ACHN (cell line): ENCODE data around the gene RAI14.
A peak's percentile ranks its signal among the peaks of the same experiment; 100 is the strongest.

Experiments used
- DNase-seq: peaks from one replicate; pipeline ENCODE4 v3.0.0-alpha.2; 2015
- in situ Hi-C: cut with HindIII; loops from 2 replicates; pipeline ENCODE4 v1.10.0; 2017; ENCODE audit warnings: low sequenced_read_pairs, low pct_ligation_motif_present, low pct_unique_long_range_greater_than_20kb

RAI14 gene

DNA sequence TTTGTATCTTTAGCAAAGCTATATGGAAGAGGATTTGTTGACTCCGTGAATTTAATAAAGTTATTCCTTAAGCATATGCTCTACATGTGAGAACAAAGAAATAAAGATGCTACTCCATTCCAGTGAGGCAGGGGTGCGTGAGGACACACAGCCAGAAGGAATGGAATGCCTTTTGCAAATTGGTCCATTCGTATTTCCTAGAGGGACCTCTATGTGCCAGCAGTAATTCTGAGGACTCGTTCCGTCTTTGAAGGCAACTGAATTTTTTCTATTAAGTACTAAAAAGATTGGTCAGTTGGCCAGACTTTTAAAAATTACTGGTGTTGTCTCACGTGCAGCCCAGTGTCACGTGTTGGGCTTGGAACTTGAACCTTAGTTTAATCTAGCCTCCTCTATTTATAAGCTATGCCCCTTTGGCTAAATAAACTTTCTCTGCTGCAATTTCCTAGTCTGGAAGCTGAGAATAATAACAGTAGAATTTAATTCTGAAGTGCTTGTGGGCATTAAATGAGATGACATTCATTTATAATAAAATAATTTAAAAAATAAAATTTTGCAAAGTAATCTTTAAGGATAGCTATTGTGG, 13.9 kb downstream of the RAI14 start:
- DNase-seq, result no peak
- in situ Hi-C loops, result no loop called here

DNA sequence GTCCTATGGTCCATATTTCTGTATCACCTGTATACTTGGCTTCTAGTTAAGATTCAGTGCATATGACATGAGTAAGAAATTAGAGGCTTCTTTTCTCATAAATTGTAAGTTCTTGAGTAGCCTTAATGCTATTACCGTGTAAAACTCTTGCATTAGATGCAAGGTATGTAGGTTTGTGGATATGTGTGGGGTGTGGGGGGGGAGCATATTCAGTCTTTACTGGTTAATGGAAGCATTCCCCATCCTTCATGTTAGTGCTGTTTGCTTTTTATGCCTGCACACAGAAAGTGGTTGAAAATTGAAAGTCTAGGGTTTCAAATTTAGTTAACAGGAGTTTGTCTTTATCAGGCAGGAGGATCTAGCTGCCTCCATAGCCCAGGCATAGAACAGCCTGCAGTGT, 16.1 kb downstream of the RAI14 start:
- in situ Hi-C loops, result no loop called here
- no peak for DNase-seq

DNA sequence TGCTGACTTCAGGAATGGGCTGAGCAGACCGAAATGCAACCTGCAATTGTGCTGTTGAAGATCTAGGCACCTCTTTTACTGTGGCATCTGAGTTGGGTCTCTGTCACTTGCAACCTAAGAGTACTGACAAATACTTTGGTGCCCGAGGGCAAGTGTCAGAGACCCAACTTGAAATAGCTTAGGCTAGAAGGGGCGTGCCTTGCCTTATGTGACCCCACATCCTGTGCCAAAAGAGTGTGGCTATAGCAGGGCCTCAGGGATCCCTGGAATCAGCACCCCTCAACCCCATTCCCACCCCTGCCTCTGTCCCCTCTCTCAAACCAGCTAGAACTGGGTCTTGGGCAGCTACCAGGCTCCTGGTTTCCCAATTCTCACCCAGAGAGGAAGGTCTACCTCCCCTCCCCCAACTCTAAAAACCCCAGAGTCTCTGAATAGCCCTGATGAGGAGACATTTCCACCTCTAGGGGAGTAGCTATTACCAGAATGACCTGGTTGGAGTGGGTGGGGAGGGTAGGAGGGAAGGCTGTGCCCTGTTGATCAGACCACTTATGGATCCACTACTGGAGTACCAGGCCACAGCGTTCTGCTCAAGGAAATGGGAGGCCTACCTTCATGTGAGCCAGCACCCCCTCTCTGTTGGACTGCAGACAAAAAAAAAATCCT, 17.5 kb downstream of the RAI14 start:
- in situ Hi-C loops, result no loop called here
- DNase-seq, result no peak

DNA sequence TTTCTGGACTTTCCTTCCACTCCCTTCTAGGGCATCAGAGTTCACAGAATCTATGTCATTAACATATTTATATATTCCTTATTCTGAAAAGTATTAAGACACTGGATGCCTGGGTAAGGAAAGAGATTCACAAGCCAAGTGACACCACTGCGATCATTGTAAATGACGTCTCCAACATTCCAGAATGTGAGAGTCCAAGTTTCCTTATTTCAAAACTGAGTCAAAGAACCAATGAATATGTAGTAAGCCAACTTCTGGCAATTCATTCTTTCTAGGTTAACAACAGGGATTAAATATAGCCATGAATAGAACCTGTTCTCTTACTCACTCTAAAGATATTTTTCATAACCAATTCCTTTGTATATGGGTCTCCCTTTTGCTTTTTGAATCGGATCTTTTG, 18.1 kb downstream of the RAI14 start:
- DNase-seq, result no peak
- in situ Hi-C loops, result no loop called here

DNA sequence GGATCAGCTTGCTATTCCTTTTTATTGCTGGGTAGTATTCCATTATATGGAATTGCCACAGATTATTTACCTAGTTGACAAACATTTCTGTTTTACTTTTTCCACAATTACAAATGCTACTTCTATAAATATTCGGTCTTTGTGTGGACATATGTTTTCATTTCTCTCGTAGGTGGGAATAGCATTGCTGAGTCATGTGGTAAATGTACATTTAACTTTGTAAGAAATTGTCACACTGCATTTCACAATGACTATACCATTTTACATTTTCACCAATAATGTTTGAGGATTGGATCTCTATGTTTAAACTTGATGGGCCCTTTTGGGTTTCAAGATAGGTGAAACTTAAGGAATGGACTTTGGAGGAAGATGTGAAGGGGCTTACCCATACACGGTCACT, 19.7 kb downstream of the RAI14 start:
- DNase-seq, result no peak
- in situ Hi-C loops, result no loop called here

DNA sequence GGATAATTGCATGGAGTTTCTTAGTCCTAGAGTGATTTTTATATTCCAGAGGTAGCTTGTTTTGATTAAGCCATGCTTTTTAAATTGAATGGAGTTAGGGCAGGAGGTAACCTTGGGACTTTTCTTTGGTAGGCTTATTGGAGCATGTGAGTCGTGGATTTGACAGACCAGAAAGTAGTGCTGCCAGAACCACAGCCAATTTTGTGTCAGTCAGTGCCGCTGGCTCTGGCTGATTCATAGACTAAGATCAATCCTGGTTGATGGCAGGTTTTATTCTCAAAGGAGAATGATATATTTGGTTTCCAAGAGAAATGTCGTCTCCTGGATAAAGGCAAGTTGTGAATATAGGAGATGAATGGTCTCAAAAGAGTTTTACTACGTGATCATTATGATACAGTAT, 20.3 kb downstream of the RAI14 start:
- DNase-seq, result no peak
- in situ Hi-C loops, result no loop called here

DNA sequence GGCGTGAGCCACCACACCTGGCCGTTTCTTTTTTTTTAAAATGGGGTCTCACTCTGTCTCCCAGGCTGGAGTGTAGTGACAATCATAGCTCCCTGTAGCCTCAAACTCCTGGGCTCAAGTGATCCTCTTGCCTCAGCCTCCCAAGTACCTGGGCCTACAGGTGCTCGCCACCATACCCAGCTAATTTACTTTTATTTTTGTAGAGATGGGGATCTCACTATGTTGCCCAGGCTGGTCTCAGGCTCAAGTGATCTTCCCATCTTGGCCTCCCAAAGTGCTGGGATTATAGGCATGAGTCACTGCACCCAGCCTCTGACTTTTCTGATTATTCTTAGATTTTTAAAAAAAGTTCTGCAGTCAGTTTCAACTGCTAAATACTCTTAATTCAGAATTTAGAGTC, 21.3 kb downstream of the RAI14 start:
- DNase-seq, result no peak
- in situ Hi-C loops, result no loop called here

DNA sequence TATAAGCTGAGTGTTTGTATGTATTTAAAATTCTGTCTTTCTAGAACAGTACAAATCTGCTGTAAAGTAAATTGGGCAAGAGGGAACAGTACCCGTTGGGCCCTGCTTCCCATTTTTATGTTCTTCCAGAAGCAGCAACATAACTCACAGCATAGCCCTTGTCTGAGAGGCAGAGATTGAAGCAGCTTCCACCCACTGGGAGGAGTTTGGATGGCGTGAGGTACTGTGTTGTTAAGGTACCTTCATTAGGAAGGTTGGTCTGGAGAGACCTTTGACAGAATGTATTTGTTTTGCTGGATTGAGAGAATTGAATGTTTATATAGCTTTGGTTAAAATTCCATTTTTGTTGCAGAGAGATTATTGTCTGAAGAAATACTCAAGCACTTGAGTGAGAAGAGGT, 24.8 kb downstream of the RAI14 start:
- in situ Hi-C loops, result no loop called here
- no peak for DNase-seq

DNA sequence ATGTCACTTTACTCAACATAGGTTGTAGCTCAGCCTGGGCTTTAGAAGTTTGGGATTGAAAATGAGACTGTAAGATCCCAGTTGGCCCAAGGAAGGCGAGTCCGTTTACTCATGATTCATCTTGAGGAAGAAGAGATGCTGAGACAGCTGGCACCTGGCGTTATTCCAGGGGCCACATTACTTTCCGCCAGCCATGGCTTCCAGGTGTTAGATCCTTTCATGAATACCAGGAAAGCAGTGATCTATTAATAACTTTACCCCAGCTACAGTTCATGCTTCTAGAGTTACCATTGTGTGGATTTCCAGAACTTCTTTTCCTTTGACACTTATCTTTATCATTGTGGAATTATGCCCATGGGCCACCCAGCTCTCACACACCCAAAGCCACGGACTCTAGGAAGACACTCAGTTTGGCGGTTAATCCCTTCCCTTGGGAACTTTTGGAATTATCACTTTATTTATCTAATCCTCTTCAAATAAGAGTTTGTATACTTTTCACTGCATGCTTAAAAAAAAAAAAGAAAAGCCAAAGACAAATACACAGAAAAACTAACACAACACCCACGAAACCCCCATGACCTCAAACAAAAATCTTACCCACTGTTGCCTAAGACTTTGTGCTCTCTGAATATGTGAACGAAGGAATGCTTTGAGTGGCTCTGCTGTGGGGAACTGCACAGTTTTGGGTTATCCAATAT, 26.9 kb downstream of the RAI14 start:
- in situ Hi-C loops, result no loop called here
- DNase-seq, result peak; percentile 91

DNA sequence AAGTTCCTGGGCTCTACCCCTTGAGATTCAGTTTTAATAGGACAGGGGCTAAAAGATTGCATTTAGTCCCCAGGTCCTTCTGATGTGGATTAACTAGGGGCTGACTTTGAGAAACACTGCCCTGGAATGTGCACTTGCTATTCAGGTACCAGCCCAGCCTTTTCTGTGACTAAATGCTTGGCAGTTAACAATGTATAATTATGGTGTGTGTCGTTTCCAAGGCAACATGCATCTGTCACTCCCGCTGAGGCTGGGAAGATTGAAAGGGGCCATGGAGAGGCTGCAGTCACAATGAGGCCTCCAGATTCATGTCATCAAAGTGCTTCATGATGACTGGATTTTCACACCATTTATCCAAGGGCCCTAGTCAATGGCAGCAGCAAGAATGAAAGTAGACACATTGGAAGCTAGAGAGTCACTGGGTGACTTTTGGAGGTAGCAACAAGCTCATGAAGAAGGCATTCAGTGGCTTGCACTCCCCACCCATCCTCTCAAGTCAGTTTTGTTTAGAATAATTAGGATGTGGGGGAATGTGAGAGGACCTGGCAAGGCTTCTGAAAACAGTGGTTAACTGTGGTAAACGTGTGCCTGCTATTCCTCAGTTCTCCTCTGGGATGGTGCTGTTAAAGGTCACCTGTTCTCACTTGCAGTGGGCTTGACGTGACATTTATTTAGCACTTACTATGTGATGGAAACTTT, 28.3 kb downstream of the RAI14 start:
- DNase-seq, result peak; percentile 51

DNA sequence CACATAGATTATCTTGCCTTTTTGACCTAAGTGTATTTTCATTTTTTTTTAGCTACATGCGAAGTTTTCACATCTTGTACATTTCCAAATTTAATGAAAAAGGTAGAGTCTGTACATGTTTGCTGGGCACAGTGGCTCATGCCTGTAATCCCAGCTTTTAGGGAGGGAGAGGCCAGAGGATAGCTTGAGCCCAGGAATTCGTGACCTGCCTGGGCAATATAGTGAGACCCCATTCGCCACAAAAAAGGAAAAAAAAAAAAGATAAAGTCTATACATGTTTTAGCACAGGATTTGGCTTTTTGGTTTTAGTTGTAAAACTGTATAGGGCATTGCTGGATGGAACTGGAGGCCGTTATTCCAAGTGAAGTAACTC, 28.8 kb downstream of the RAI14 start:
- in situ Hi-C loops, result no loop called here

More for the DNA sequence above, 28.3 kb downstream of the RAI14 start:
- in situ Hi-C loops, result no loop called here

DNA sequence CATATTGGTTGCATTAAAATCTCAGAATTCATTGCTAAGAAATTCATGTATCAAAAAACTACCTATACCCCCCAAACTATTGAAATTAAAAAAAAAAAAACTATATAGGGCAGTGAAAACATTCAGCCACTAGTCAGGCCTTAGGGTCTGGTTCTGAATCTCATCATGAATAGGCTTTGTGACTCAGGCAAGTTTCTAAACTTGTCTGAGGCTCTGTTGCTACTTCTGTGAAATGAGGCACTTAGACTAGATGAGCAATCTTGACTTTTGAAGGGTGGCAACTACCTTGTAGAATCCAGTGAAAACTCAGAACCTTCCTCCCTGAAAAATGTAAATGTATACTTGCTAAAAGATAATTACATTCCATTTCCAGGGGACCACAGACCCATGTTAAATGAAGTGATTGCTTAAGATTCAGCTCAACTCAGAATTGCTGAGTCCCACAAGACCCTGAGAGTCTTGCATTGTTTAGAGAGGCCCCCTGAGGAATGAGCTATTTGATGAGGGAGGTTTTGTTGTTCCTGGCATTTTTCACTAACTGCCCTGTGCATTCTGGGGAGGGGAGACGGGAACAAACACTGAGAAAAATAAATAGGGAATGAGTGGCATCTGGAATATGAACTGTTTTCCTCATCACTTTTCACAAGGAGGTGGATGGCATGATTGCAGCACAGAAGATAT, 29.5 kb downstream of the RAI14 start:
- in situ Hi-C loops, result no loop called here
- peak; percentile 20 for DNase-seq

More for the DNA sequence above, 28.8 kb downstream of the RAI14 start:
- no peak for DNase-seq

DNA sequence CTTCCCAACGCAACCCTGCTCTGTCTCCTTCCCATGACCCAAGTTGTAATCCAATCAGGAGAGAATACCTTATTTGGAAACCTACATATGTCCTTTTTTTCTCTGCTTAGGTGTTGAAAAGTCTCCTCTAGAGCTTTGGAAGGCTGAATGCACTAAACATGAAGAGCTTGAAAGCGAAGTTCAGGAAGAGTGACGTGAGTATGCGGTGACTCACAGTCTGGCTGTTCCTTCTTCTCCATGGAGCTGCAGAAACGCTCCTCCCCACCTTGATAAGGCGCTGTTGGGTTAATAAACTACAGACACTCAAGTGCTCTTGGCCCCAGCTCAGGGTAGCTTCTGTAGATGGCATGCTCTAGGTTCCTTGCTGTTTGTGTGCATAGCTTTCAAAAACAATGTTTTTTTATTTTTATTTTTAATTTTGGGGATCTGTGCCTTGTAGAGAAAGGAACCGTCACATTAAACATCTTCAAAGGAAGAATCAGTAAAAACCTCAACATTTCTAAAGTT, 30.7 kb downstream of the RAI14 start:
- DNase-seq, result peak; percentile 97
- in situ Hi-C loops, result no loop called here

DNA sequence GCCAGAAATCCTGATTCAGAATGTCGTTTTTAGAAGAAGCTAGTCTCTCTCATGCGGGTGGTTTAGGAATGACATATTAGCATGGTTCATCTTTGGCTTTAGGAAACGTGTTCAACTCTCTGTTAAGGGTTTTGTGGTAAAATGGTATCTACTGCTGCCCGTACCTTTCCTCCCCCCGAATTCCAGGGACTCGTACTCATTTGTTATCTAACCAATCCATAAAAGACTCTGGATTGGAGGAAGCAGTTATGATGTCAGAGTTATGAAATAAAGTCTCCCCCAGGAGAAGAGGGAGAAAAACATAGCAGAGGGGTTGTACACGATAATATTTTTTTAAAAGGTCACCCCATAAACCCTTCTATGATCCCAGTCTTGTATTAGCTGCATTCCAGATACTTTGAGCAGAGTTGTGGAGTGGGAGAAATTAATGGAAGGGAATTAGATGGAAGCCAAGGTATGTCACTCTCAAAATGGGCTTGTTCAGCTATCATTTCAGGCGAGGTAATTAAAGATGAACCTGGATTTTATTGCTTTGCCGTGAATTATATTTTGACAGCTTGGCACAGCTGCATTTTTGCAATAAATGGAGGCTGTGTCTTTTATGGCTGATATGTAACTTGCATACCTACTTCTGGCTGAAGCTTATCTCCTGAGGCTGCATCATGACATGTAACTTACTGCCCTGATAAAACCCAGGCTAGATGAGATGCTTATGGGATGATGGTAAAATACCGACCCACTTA, 31.3 kb downstream of the RAI14 start:
- DNase-seq, result peak; percentile 78

DNA sequence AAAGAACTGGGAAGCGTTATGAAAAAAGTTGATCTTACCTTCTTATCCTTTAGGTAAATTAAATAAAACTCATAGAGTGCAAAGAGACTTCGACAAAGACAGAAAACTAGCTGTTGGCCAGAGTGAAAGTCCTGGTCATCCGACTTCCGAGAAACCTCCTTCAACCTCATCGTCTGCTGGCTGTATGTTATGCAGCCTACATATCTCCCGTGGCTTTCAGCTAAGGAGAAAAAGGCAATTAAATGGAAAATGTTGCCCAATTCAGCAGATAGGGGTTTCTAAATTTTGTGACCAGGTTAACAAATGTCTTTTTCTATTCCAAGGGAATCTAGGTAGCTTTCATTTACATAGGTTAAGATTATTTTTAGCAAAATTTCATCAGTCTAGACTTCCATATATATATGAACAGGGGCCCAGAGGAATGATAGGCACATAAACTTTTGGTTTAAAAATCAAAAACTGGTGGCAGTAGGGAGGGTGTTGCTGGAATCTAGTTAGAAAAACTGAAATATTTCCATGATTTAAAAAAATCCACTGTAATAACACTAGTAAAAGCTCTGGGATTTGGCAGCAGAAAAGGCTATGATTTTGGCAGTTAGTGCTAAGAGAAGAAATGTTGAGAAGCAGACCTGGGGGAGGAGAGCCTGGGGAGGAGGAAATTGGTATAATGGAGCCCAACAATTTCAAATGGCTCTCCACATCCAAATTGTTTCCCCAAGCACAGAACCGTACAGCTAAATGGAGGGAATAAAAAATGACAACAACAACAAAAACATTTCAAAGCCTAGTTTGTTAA, 32.1 kb downstream of the RAI14 start:
- in situ Hi-C loops, result no loop called here
- no peak for DNase-seq

More for the DNA sequence above, 31.3 kb downstream of the RAI14 start:
- in situ Hi-C loops, result no loop called here

DNA sequence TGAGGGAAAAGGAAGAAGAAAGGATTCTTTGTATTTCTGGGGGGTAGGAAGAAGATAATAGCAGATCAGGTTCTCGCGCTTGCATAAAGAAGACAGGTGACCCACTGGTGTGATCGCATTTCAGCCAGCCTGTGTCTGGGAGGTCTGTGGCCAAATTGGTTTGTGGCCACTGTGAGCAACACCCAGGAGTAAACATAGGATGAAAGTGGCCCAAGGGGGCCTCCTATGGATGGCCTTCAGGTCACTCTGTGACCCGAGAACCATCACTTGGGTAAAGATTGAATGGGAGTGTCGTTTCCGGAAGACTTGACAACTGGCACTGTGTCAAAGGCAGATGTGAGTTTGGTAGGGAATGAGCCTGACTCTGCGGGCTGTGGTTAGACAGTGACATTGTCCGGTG, 34.2 kb downstream of the RAI14 start:
- in situ Hi-C loops, result no loop called here
- no peak for DNase-seq

DNA sequence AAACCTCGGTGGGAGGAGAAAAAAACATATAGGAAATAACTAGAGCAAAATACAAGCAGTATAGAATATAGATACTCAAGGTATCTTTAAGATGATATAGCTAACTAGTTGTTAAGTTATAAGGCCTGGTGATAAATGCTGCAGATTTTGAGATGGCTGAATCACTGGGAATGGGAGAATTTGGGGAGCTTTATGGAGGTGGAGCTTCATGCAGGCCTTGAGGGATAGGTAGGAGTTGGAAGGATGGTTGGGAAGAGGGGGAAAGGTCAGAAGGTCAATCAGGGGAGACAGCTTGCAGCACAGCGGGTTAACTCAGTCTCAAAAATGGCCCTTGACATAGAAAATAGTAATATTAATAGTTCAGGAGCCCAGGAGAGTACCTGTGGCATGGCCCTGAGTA, 34.8 kb downstream of the RAI14 start:
- DNase-seq, result no peak
- in situ Hi-C loops, result no loop called here
